NCI-H1105 treated with DMSO at 0.1 percent for 48 hours (cell line): ENCODE measurements around the gene DNAAF1.

Experiments
- DNase-seq: peaks from one replicate; lab custom pipeline; 2025; lab: John Stamatoyannopoulos, UW

The DNAAF1 gene

GRCh38 chr16:84124257-84125073, 20.6 kb upstream of the DNAAF1 start:
- no peak for DNase-seq

GRCh38 chr16:84131117-84131516, 14.0 kb upstream of the DNAAF1 start:
- DNase-seq: no peak

- no peak for DNase-seq
Observed at GRCh38 chr16:84132527-84133285, 12.4 kb upstream of the DNAAF1 start.

- DNase-seq: no peak
Observed at GRCh38 chr16:84136331-84137125, 8.6 kb upstream of the DNAAF1 start.

- no peak for DNase-seq
Observed at GRCh38 chr16:84137287-84137686, 7.8 kb upstream of the DNAAF1 start.

GRCh38 chr16:84137769-84138357, 7.2 kb upstream of the DNAAF1 start:
- no peak for DNase-seq

GRCh38 chr16:84138500-84138823, 6.6 kb upstream of the DNAAF1 start:
- no peak for DNase-seq

GRCh38 chr16:84138824-84139627, 6.1 kb upstream of the DNAAF1 start:
- DNase-seq: peak; percentile 39

- DNase-seq: no peak
Observed at GRCh38 chr16:84139628-84140258, 5.4 kb upstream of the DNAAF1 start.

GRCh38 chr16:84141143-84141670, 3.9 kb upstream of the DNAAF1 start:
- DNase-seq: no peak

- DNase-seq: no peak
Observed at GRCh38 chr16:84143081-84143480, 2.0 kb upstream of the DNAAF1 start.

- DNase-seq: no peak
Observed at GRCh38 chr16:84143784-84144199, 1.3 kb upstream of the DNAAF1 start.

- DNase-seq: no peak
Observed at GRCh38 chr16:84144209-84144858, 774 bp upstream of the DNAAF1 start.

GRCh38 chr16:84150926-84151325, 5.8 kb downstream of the DNAAF1 start:
- no peak for DNase-seq

GRCh38 chr16:84153660-84154214, 8.6 kb downstream of the DNAAF1 start:
- no peak for DNase-seq

- no peak for DNase-seq
Observed at GRCh38 chr16:84155226-84155625, 10.1 kb downstream of the DNAAF1 start.

- DNase-seq: no peak
Observed at GRCh38 chr16:84155771-84156170, 10.7 kb downstream of the DNAAF1 start.

GRCh38 chr16:84156342-84156784, 11.3 kb downstream of the DNAAF1 start:
- no peak for DNase-seq

GRCh38 chr16:84159007-84159406, 13.9 kb downstream of the DNAAF1 start:
- DNase-seq: no peak

- no peak for DNase-seq
Observed at GRCh38 chr16:84159800-84160199, 14.7 kb downstream of the DNAAF1 start.
